Heart left ventricle (tissue), 16 donors: ENCODE results near the gene PHKA2. TPM values are rescaled to one million over a fixed set of nuclear protein-coding genes. Genes with fewer than 3 reads are reported as not detected.

Experiments used
- ATAC-seq, 4 donors: fragments of 200-7000 bp; cut with Tn5 transposase; one replicate each; pipeline ENCODE4 v1.9.1; 2020 to 2022; ENCODE audit warnings: moderate library complexity in 4 of 4, mild to moderate bottlenecking in 3 of 4, moderate number of reproducible peaks in 1 of 4
- DNase-seq, 5 donors: peaks; one replicate each; pipeline ENCODE4 v3.0.0-alpha.2; 2020
- H3K27ac ChIP-seq, 12 donors: fragments of 200-600 bp; sonication (generic) in 4 of 12; one replicate each; pipeline versions ENCODE4 v1.5.0 to v1.8.0; 2016 to 2022; ENCODE audit warnings: mild to moderate bottlenecking in 2 of 12
- H3K27me3 ChIP-seq, 9 donors: fragments of 200-600 bp; sonication (generic) in 2 of 9; one replicate each; pipeline versions ENCODE4 v1.5.1 to v1.8.0; 2016 to 2022; ENCODE audit warnings: mild to moderate bottlenecking in 3 of 9
- H3K36me3 ChIP-seq, 9 donors: fragments of 200-600 bp; sonication (generic) in 2 of 9; one replicate each; pipeline versions ENCODE4 v1.5.0 to v1.8.0; 2018 to 2022; ENCODE audit warnings: mild to moderate bottlenecking in 2 of 9
- H3K4me1 ChIP-seq, 12 donors: fragments of 200-600 bp; sonication (generic) in 4 of 12; one replicate each; pipeline versions ENCODE4 v1.5.0 to v1.8.0; 2016 to 2022; ENCODE audit warnings: mild to moderate bottlenecking in 3 of 12
- H3K4me3 ChIP-seq, 12 donors: fragments of 200-600 bp; sonication (generic) in 4 of 12; one replicate each; pipeline versions ENCODE4 v1.5.0 to v1.8.0; 2017 to 2022; ENCODE audit warnings: mild to moderate bottlenecking in 9 of 12, moderate library complexity in 4 of 12
- H3K9me3 ChIP-seq, 12 donors: fragments of 200-600 bp; sonication (generic) in 4 of 12; one replicate each; pipeline versions ENCODE4 v1.5.0 to v1.8.0; 2016 to 2022; ENCODE audit warnings: mild to moderate bottlenecking in 1 of 12
- CTCF ChIP-seq, 12 donors: fragments of 200-600 bp; sonication (generic) in 4 of 12; IDR thresholded peaks; one replicate each; pipeline versions ENCODE4 v1.5.0 to v1.8.0; 2018 to 2022; ENCODE audit warnings: antibody characterized with exemption in 12 of 12, mild to moderate bottlenecking in 5 of 12
- POLR2A ChIP-seq, 2 donors: fragments of 450-650 bp; IDR thresholded peaks; one replicate each; pipeline ENCODE4 v1.6.1; 2017; ENCODE audit warnings: antibody characterized with exemption in 2 of 2, mild to moderate bottlenecking in 2 of 2, moderate library complexity in 2 of 2
- WGBS, 4 donors: extraction: QIAGEN DNeasy Blood & Tissue Kit in 2 of 4; methylation state at CpG; one replicate each; pipeline versions ENCODE4 v1.1.5 to v1.1.7; 2013 to 2018; 5-methylcytosine and 5-hydroxymethylcytosine counted together
- intact Hi-C, 10 donors: fragments of 100-400 bp; cut with DNase I; formaldehyde crosslinking; loops; one replicate each; pipeline versions ENCODE4 v1.11.1 to v1.14.2; 2022
- polyA plus RNA-seq, 2 donors: library from polyadenylated mRNA; stranded (reverse); fragments of 200-250 nt; gene quantifications; one replicate each; pipeline ENCODE4 v1.2.3, GENCODE V29; 2013
- total RNA-seq, 9 donors: library from RNA; depleted of rRNA in 2 of 9; stranded (reverse); fragments of >200 nt in 2 of 9; fragmentation: NEBNext Ultra II Directional in 3 of 9; extraction: Animal tissue kit (Norgen Biotek cat#: 25700) in 3 of 9; gene quantifications; one replicate each; pipeline versions ENCODE4 v1.1.0 to v1.2.4, GENCODE V29; 2016 to 2023
- donor health status: ischemic (EF 13 %, LVEDD 7.1; RV severe dilation, severe dysfunction).
- donor health status: healthy with polysubstance abuse.
- donor health status: DM: no; HTN: yes; CAD: no.
- donor health status: DM: no; HTN: no; CAD: no.
- donor health status: ischemic (EF 25% LVEDD 6.9; RV normal size, moderate dysfunction).
- donor health status: ischemic (EF 25% LVEDD 5.7; RV mildly dilated, moderate dysfunction).
- donor health status: healthy.
- donor health status: DM: yes; HTN: yes; CAD: no.
- donor health status: ischemic (EF 35%, LVEDD 5.7; RV mildly dilated, moderate dysfunction).
- donor health status: nonischemic (EF 11% LVEDD 7.7; RV severe dilation, severe dysfunction).
- donor health status: DM: yes; HTN: yes; CAD: no.
- donor health status: PGD.
- donor health status: ischemic (EF 29% LVEDD 5.4; RV normal size, mild dysfunction).
- donor health status: nonischemic (EF 23%, LVEDD 6.1; RV moderate dilation, normal function).

PHKA2 gene
- total and polyA plus RNA-seq, 11 donors, result 13.8 to 45.7 (median 26.9) TPM

- intact Hi-C loops, result no loop called here
- ATAC-seq (peak; percentile 32 to 80 (median 72)), DNase-seq (peak in 2 of 5 donors; percentile 24 to 31)
- Histone ChIP-seq H3K36me3 (no peaks in the 10 kb centered on the region), H3K4me1 (peaks cover 0 to 5% (median 0%) of the 10 kb centered on the region in 12 donors), H3K27me3 (no peaks in the 10 kb centered on the region), H3K4me3 (peak overlapping the region in 2 of 12 donors; percentile 29 to 32), H3K27ac (peak overlapping the region in 5 of 12 donors; percentile 6 to 52 (median 19)), H3K9me3 (no peaks in the 10 kb centered on the region)
- TF ChIP-seq POLR2A (IDR thresholded peaks at IDR 0.05) (no peak), CTCF (IDR thresholded peaks at IDR 0.05) (no peak)
- WGBS, 4 donors, result 42 to 59% (median 57%) methylated on average over 5 of the region's 5 CpGs
These were observed 17.3 kb downstream of the PHKA2 start for GRCh38 chrX:18966624-18967023.

GRCh38 chrX:18964901-18965300 lies 19.0 kb downstream of the PHKA2 start:
- TF ChIP-seq CTCF (IDR thresholded peaks at IDR 0.05) (no peak), POLR2A (IDR thresholded peaks at IDR 0.05) (no peak)
- DNase-seq (no peak), ATAC-seq (no peak)
- H3K4me3 ChIP-seq, result no peak overlapping the region
- H3K9me3 ChIP-seq, result no peaks in the 10 kb centered on the region
- peaks cover 0 to 5% (median 0%) of the 10 kb centered on the region in 12 donors for H3K4me1 ChIP-seq
- intact Hi-C loops, result no loop called here
- no peak overlapping the region for H3K27ac ChIP-seq
- no peaks in the 10 kb centered on the region for H3K36me3 ChIP-seq
- 57 to 70% (median 61%) methylated on average over 9 of the region's 9 CpGs for WGBS, 4 donors
- no peaks in the 10 kb centered on the region for H3K27me3 ChIP-seq

- H3K9me3 ChIP-seq, result no peaks in the 10 kb centered on the region
- no peak for DNase-seq
- TF ChIP-seq POLR2A (IDR thresholded peaks at IDR 0.05) (no peak), CTCF (IDR thresholded peaks at IDR 0.05) (no peak)
- no peak overlapping the region for H3K27ac ChIP-seq
- H3K36me3 ChIP-seq, result no peaks in the 10 kb centered on the region
- no peaks in the 10 kb centered on the region for H3K27me3 ChIP-seq
- H3K4me3 ChIP-seq, result no peak overlapping the region
- 60 to 70% (median 66%) methylated on average over 4 of the region's 4 CpGs for WGBS, 4 donors
- ATAC-seq, result no peak
- intact Hi-C loops, result no loop called here
- H3K4me1 ChIP-seq, result peaks cover 0 to 5% (median 0%) of the 10 kb centered on the region in 12 donors
These were observed 19.9 kb downstream of the PHKA2 start for GRCh38 chrX:18964026-18964425.

- H3K4me3 ChIP-seq, result no peak overlapping the region
- no peaks in the 10 kb centered on the region for H3K9me3 ChIP-seq
- intact Hi-C loops, result no loop called here
- peaks cover 0 to 5% (median 0%) of the 10 kb centered on the region in 12 donors for H3K4me1 ChIP-seq
- H3K36me3 ChIP-seq, result no peaks in the 10 kb centered on the region
- H3K27ac ChIP-seq, result no peak overlapping the region
- ATAC-seq (no peak), DNase-seq (no peak)
- TF ChIP-seq POLR2A (IDR thresholded peaks at IDR 0.05), result no peak
- TF ChIP-seq CTCF (IDR thresholded peaks at IDR 0.05), result no peak
- H3K27me3 ChIP-seq, result no peaks in the 10 kb centered on the region
These were observed 21.6 kb downstream of the PHKA2 start for GRCh38 chrX:18962329-18962728.
